GM10847 (cell line): ENCODE results near the gene KDM3B.

Source experiments
- POLR2A ChIP-seq: IDR thresholded peaks from 2 replicates; pipeline ENCODE4 v1.6.1; 2011; ENCODE audit not compliant: insufficient read length; ENCODE audit errors: extremely low read depth

Gene KDM3B

GRCh38 chr5:138439477-138440158, 87.1 kb downstream of the KDM3B start:
- no peak for TF ChIP-seq POLR2A

GRCh38 chr5:138440159-138441073, 87.9 kb downstream of the KDM3B start:
- no peak for TF ChIP-seq POLR2A

GRCh38 chr5:138441221-138441620, 88.7 kb downstream of the KDM3B start:
- TF ChIP-seq POLR2A, result no peak

GRCh38 chr5:138444078-138444773, 91.7 kb downstream of the KDM3B start:
- no peak for TF ChIP-seq POLR2A

- no peak for TF ChIP-seq POLR2A
These were observed 92.5 kb downstream of the KDM3B start for GRCh38 chr5:138444774-138445546.

GRCh38 chr5:138445547-138446271, 93.2 kb downstream of the KDM3B start:
- TF ChIP-seq POLR2A, result no peak

GRCh38 chr5:138448070-138448469, 95.6 kb downstream of the KDM3B start:
- TF ChIP-seq POLR2A, result no peak

DNA sequence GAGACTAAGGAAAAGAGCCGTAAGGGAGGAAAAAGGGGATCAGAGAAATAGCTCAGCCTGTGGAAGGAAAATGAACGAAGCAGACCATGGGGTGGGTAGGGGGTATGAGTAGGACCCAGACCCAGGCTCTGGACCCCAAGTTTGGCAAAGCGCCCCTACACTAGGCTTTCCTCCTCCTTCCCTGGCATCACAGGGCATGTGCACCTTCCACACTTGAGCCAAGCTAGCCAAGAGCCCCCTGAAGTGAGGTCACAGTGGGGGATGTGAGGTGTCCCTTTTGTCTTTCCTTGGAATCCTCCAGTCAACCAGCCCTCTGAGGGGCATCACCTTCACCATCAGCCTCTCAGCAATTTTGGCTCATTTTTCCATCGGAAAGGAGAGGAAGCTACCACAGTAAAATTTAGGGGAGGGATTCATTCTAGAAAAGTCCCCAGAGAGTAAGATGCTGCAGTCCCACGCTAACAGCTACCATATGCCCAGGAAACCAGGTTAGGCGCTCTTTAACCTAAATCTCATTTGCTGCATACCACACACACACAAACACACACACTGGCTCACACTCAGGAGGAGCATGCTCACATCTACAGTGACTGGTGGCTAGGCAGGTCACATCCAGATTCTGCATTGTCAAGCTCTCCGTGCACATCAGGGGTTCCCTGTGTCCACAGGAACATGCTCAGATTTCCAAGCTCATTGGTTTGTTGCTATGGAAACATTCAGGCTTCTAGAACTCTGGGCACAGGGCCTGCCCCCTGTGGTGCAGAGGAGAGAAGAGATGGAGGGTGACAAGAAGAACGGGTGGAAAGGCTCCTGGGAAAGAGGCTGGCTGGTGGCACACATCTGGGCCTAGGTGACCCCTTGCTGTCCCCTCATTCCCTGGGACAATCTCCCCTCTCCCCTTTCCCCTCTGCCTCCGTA, 96.3 kb downstream of the KDM3B start:
- TF ChIP-seq POLR2A, result no peak

GRCh38 chr5:138449501-138450239, 97.2 kb downstream of the KDM3B start:
- TF ChIP-seq POLR2A, result no peak

GRCh38 chr5:138450971-138451370, 98.5 kb downstream of the KDM3B start:
- no peak for TF ChIP-seq POLR2A

- TF ChIP-seq POLR2A, result no peak
These were observed 100.2 kb downstream of the KDM3B start for GRCh38 chr5:138452720-138453119.

DNA sequence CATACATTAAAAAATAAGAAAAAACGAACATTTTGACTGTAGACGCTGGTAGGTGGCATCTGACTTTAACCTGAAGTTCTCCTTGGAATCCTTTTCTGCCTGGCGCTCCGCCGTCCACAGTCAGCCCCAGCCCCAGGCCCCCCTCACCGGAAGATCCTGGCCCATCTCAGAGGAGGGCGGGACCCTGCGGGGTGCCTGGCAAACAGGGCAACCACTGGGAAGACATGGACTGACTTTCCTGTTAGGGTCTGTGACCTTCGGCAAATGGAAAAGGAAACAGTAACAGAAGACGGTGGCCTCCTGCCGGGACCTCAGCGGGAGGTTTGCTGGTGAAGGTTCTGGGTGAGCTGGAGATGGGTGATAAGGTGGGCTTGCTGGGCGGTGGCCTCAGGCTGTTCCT, 101.1 kb downstream of the KDM3B start:
- TF ChIP-seq POLR2A, result no peak

- no peak for TF ChIP-seq POLR2A
These were observed 101.6 kb downstream of the KDM3B start for GRCh38 chr5:138454121-138454520.
